Natural killer cell (primary cell): ENCODE measurements around the gene NT5C1B. TPM values are rescaled to one million over a fixed set of nuclear protein-coding genes. Genes with fewer than 3 reads are reported as not detected.

Source experiments
- ATAC-seq, 3 donors: fragments of 150-1000 bp in 2 of 3; fragments of 200-7000 bp in 1 of 3; cut with Tn5 transposase; 1 replicate in 1 of 3; 2 replicates in 2 of 3; pipeline ENCODE4 v1.10.0; 2021; ENCODE audit warnings: mild to moderate bottlenecking in 2 of 3, moderate library complexity in 2 of 3
- DNase-seq, 2 donors: peaks; one replicate each; pipeline versions ENCODE4 v3.0.0 to v3.0.0-alpha.2; 2013 to 2021; ENCODE audit warnings: mixed read lengths in 1 of 2
- H3K27ac ChIP-seq: one replicate; pipeline ENCODE4 v1.5.1; 2013; ENCODE audit warnings: mild to moderate bottlenecking, low read length
- H3K27me3 ChIP-seq: one replicate; pipeline ENCODE4 v1.6.1; 2013; ENCODE audit warnings: low read length; ENCODE audit not compliant: control insufficient read depth, insufficient read depth
- H3K36me3 ChIP-seq: one replicate; pipeline ENCODE4 v1.6.1; 2013; ENCODE audit warnings: low read length; ENCODE audit not compliant: control insufficient read depth, insufficient read depth
- H3K4me1 ChIP-seq: one replicate; pipeline ENCODE4 v1.6.1; 2013; ENCODE audit warnings: low read length; ENCODE audit not compliant: control insufficient read depth, insufficient read depth
- H3K4me3 ChIP-seq: one replicate; pipeline ENCODE4 v1.5.1; 2013; ENCODE audit warnings: low read length
- H3K9me3 ChIP-seq: one replicate; pipeline ENCODE4 v1.6.1; 2013; ENCODE audit warnings: low read length; ENCODE audit not compliant: control insufficient read depth, insufficient read depth
- H3K27ac Mint-ChIP-seq, 2 donors: one replicate each; pipeline ENCODE4 v1.8.0; 2022; ENCODE audit warnings: mild to moderate bottlenecking in 2 of 2, mixed read lengths in 2 of 2, moderate library complexity in 1 of 2
- H3K27me3 Mint-ChIP-seq, 2 donors: one replicate each; pipeline ENCODE4 v1.8.0; 2022; ENCODE audit warnings: low read depth in 2 of 2, mixed read lengths in 2 of 2
- H3K36me3 Mint-ChIP-seq: one replicate; pipeline ENCODE4 v1.8.0; 2022; ENCODE audit warnings: mixed read lengths
- H3K4me1 Mint-ChIP-seq, 2 donors: one replicate each; pipeline ENCODE4 v1.8.0; 2022; ENCODE audit warnings: mixed read lengths in 2 of 2
- H3K4me3 Mint-ChIP-seq: one replicate; pipeline ENCODE4 v1.8.0; 2022; ENCODE audit warnings: mild to moderate bottlenecking, moderate library complexity, mixed read lengths
- H3K9me3 Mint-ChIP-seq, 2 donors: one replicate each; pipeline ENCODE4 v1.8.0; 2022; ENCODE audit warnings: mixed read lengths in 2 of 2
- CTCF ChIP-seq: fragments of 200-600 bp; IDR thresholded peaks from one replicate; pipeline ENCODE4 v1.8.0; 2022; ENCODE audit warnings: antibody characterized with exemption
- WGBS: methylation state at CpG from one replicate; pipeline ENCODE4 v1.1.7; 2013; ENCODE audit warnings: missing lambda C conversion rate; ENCODE audit not compliant: insufficient coverage; 5-methylcytosine and 5-hydroxymethylcytosine counted together
- intact Hi-C: fragments of 100-400 bp; cut with micrococcal nuclease; formaldehyde crosslinking; loops from one replicate; pipeline ENCODE4 v1.14.2; 2022
- total RNA-seq, 4 donors: library from RNA; stranded (reverse); fragments of 120-200 nt in 1 of 4; gene quantifications; one replicate each; pipeline versions ENCODE4 v1.2.3 to v1.2.4, GENCODE V29; 2013 to 2022

NT5C1B gene
- total RNA-seq, 3 donors from 2014 or later (not counting 1 experiment from before 2014, with no cell fraction given), result not detected

- H3K4me3 Mint-ChIP-seq, result no peak overlapping the region
- Histone ChIP-seq H3K27me3 (no peaks in the 10 kb centered on the region), H3K9me3 (no peaks in the 10 kb centered on the region), H3K27ac (no peak overlapping the region), H3K36me3 (no peaks in the 10 kb centered on the region), H3K4me1 (no peaks in the 10 kb centered on the region), H3K4me3 (no peak overlapping the region)
- peaks cover 4% of the 10 kb centered on the region for H3K36me3 Mint-ChIP-seq
- ATAC-seq, result no peak
- no peak for DNase-seq
- no peaks in the 10 kb centered on the region for H3K4me1 Mint-ChIP-seq
- no CpG with 5 or more reads among the region's 1 CpG for WGBS
- H3K9me3 Mint-ChIP-seq, result peaks cover 4% of the 10 kb centered on the region in 2 donors
- no peak for TF ChIP-seq CTCF
- intact Hi-C loops, result no loop called here
- H3K27ac Mint-ChIP-seq, result no peak overlapping the region
- peaks cover 14 to 34% of the 10 kb centered on the region in 2 donors for H3K27me3 Mint-ChIP-seq
Measured at GRCh38 chr2:18536697-18537096, 52.7 kb downstream of the NT5C1B start.

DNA sequence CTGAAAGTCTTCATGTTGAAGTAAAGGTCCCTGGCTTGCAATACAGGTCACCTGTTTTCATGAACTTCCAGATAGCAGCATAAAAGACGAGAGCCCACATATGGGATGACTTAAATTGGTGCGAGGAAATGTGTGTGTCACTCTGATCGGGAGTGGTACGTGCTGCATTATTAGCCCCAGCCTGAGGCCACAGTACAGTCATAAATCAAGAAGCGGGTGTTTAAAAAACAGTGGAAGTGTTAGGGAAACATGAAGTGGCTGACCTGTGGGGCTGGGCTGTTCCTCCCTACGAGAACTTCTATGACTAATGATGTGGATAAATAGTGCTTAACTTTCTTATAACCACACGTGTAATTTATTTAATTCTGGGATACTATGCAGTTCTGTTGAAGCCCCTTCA lies 53.3 kb downstream of the NT5C1B start:
- no peak for TF ChIP-seq CTCF
- Mint-ChIP-seq H3K9me3 (peaks cover 4% of the 10 kb centered on the region in 2 donors), H3K4me3 (no peak overlapping the region), H3K36me3 (no peaks in the 10 kb centered on the region), H3K27me3 (peaks cover 11 to 28% of the 10 kb centered on the region in 2 donors), H3K4me1 (no peaks in the 10 kb centered on the region), H3K27ac (no peak overlapping the region)
- Histone ChIP-seq H3K9me3 (no peaks in the 10 kb centered on the region), H3K27me3 (no peaks in the 10 kb centered on the region), H3K4me3 (no peak overlapping the region), H3K4me1 (no peaks in the 10 kb centered on the region), H3K27ac (no peak overlapping the region), H3K36me3 (no peaks in the 10 kb centered on the region)
- WGBS, result 18% methylated on average over 5 of the region's 7 CpGs
- DNase-seq (no peak), ATAC-seq (no peak)
- intact Hi-C loops, result no loop called here

GRCh38 chr2:18531194-18531593 lies 58.2 kb downstream of the NT5C1B start:
- H3K4me3 ChIP-seq, result no peak overlapping the region
- H3K9me3 ChIP-seq, result no peaks in the 10 kb centered on the region
- intact Hi-C loops, result no loop called here
- H3K36me3 Mint-ChIP-seq, result no peaks in the 10 kb centered on the region
- H3K27me3 ChIP-seq, result no peaks in the 10 kb centered on the region
- H3K27ac ChIP-seq, result no peak overlapping the region
- H3K4me3 Mint-ChIP-seq, result no peak overlapping the region
- no peak overlapping the region for H3K27ac Mint-ChIP-seq
- DNase-seq (no peak), ATAC-seq (no peak)
- H3K4me1 Mint-ChIP-seq, result no peaks in the 10 kb centered on the region
- 88% methylated on average over 1 of the region's 1 CpG for WGBS
- no peaks in the 10 kb centered on the region for H3K9me3 Mint-ChIP-seq
- TF ChIP-seq CTCF, result no peak
- no peaks in the 10 kb centered on the region for H3K4me1 ChIP-seq
- H3K36me3 ChIP-seq, result no peaks in the 10 kb centered on the region
- peaks cover 16 to 25% of the 10 kb centered on the region in 2 donors for H3K27me3 Mint-ChIP-seq

- Histone ChIP-seq H3K27me3 (no peaks in the 10 kb centered on the region), H3K36me3 (no peaks in the 10 kb centered on the region), H3K9me3 (no peaks in the 10 kb centered on the region), H3K4me1 (no peaks in the 10 kb centered on the region), H3K27ac (no peak overlapping the region), H3K4me3 (no peak overlapping the region)
- Mint-ChIP-seq H3K9me3 (no peaks in the 10 kb centered on the region), H3K27ac (no peak overlapping the region), H3K27me3 (peaks cover 6 to 14% of the 10 kb centered on the region in 2 donors), H3K4me1 (no peaks in the 10 kb centered on the region), H3K36me3 (no peaks in the 10 kb centered on the region), H3K4me3 (no peak overlapping the region)
- intact Hi-C loops, result loop anchor here (10.0 kb wide), 1 partner anchor 847 kb away; no protein-coding TSS in a partner anchor
- DNase-seq (no peak), ATAC-seq (no peak)
- no peak for TF ChIP-seq CTCF
- 94% methylated on average over 4 of the region's 4 CpGs for WGBS
Measured at GRCh38 chr2:18527822-18528221, 61.5 kb downstream of the NT5C1B start.
